Measurements from ENCODE around the gene ANXA8L1. TPM values are rescaled to one million over a fixed set of nuclear protein-coding genes. Genes with fewer than 3 reads are reported as not detected.
"Not testable (repeated sequence)": the region's sequence is repeated elsewhere in the genome, so short reads cannot be mapped to it uniquely, and the experiment has no call there.

Gene ANXA8L1
- total and polyA plus RNA-seq, 2 experiments from 2014 or later: 54.0 to 70.7 TPM

GRCh38 chr10:46328853-46329689 lies 46.5 kb upstream of the ANXA8L1 start:
- Histone ChIP-seq H3K9me2 (replicated peaks; ENCODE audit: insufficient read depth) (no peaks in the 10 kb centered on the region), H2AFZ (no peak overlapping the region), H3K4me3 (no peak overlapping the region), H3K36me3 (replicated peaks; ENCODE audit: insufficient read depth, low read depth) (no peaks in the 10 kb centered on the region), H3K27me3 (no peaks in the 10 kb centered on the region), H3K9me3 (ENCODE audit: low read depth) (no peaks in the 10 kb centered on the region), H3K79me2 (no peaks in the 10 kb centered on the region), H3K4me1 (ENCODE audit: insufficient read depth) (no peaks in the 10 kb centered on the region), H3K27ac (no peak overlapping the region), H3K4me2 (no peak overlapping the region), H4K20me1 (ENCODE audit: insufficient read depth, poor library complexity, severe bottlenecking) (no peaks in the 10 kb centered on the region)
- no peak for DNase-seq (ENCODE audit: low spot score)
- 86% methylated on average over 9 of the region's 9 CpGs for WGBS (ENCODE audit: low lambda C conversion rate, missing lambda C conversion rate)
- no peak for TF ChIP-seq EZH2phosphoT487 (IDR thresholded peaks at IDR 0.05; ENCODE audit: low read depth, severe bottlenecking, unreplicated experiment)

GRCh38 chr10:46329690-46330016 lies 45.9 kb upstream of the ANXA8L1 start:
- no peaks in the 10 kb centered on the region for H3K36me3 ChIP-seq (replicated peaks; ENCODE audit: insufficient read depth, low read depth)
- no peaks in the 10 kb centered on the region for H3K79me2 ChIP-seq
- no peaks in the 10 kb centered on the region for H3K27me3 ChIP-seq
- H3K27ac ChIP-seq: no peak overlapping the region
- H3K4me2 ChIP-seq: no peak overlapping the region
- no peaks in the 10 kb centered on the region for H3K4me1 ChIP-seq (ENCODE audit: insufficient read depth)
- DNase-seq (ENCODE audit: low spot score): no peak
- H4K20me1 ChIP-seq (ENCODE audit: insufficient read depth, poor library complexity, severe bottlenecking): no peaks in the 10 kb centered on the region
- no peak overlapping the region for H3K4me3 ChIP-seq
- no peak for TF ChIP-seq EZH2 (IDR thresholded peaks at IDR 0.05; ENCODE audit: borderline replicate concordance)
- TF ChIP-seq EZH2phosphoT487 (IDR thresholded peaks at IDR 0.05; ENCODE audit: low read depth, severe bottlenecking, unreplicated experiment): no peak
- no peak for TF ChIP-seq CTCF (IDR thresholded peaks at IDR 0.05; ENCODE audit: poor library complexity)
- no peaks in the 10 kb centered on the region for H3K9me3 ChIP-seq (ENCODE audit: low read depth)
- no peak overlapping the region for H2AFZ ChIP-seq
- H3K9me2 ChIP-seq (replicated peaks; ENCODE audit: insufficient read depth): no peaks in the 10 kb centered on the region
- 75% methylated on average over 8 of the region's 8 CpGs for WGBS (ENCODE audit: low lambda C conversion rate, missing lambda C conversion rate)

DNA sequence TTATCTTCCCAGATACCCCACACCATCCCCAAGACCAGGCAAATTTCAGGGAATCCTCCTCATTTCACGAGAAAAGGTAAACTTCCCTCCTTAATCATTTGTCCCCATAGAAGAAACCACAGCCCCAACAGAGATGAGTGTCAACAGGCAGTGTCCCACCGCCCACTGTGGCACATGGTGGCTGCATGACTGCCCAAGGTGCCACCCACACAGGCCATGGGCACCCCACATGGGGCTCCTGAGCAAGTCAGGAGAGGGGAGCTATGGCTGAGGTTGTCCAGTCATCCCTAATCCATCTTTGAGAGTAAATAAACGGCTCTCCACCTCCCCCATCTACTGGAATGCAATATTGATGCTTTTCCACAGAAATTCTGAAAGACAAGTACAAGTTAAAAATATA lies 44.7 kb upstream of the ANXA8L1 start:
- H3K79me2 ChIP-seq: no peaks in the 10 kb centered on the region
- H4K20me1 ChIP-seq (ENCODE audit: insufficient read depth, poor library complexity, severe bottlenecking): no peaks in the 10 kb centered on the region
- TF ChIP-seq CTCF (IDR thresholded peaks at IDR 0.05; ENCODE audit: poor library complexity) (no peak), EZH2phosphoT487 (IDR thresholded peaks at IDR 0.05; ENCODE audit: low read depth, severe bottlenecking, unreplicated experiment) (no peak), EZH2 (IDR thresholded peaks at IDR 0.05; ENCODE audit: borderline replicate concordance) (no peak)
- H3K4me2 ChIP-seq: no peak overlapping the region
- H3K9me2 ChIP-seq (replicated peaks; ENCODE audit: insufficient read depth): no peaks in the 10 kb centered on the region
- H3K4me3 ChIP-seq: no peak overlapping the region
- H3K36me3 ChIP-seq (replicated peaks; ENCODE audit: insufficient read depth, low read depth): no peaks in the 10 kb centered on the region
- no peak for DNase-seq (ENCODE audit: low spot score)
- 86% methylated on average over 3 of the region's 3 CpGs for WGBS (ENCODE audit: low lambda C conversion rate, missing lambda C conversion rate)
- H2AFZ ChIP-seq: no peak overlapping the region
- H3K4me1 ChIP-seq (ENCODE audit: insufficient read depth): no peaks in the 10 kb centered on the region
- no peak overlapping the region for H3K27ac ChIP-seq
- no peaks in the 10 kb centered on the region for H3K27me3 ChIP-seq
- no peaks in the 10 kb centered on the region for H3K9me3 ChIP-seq (ENCODE audit: low read depth)

DNA sequence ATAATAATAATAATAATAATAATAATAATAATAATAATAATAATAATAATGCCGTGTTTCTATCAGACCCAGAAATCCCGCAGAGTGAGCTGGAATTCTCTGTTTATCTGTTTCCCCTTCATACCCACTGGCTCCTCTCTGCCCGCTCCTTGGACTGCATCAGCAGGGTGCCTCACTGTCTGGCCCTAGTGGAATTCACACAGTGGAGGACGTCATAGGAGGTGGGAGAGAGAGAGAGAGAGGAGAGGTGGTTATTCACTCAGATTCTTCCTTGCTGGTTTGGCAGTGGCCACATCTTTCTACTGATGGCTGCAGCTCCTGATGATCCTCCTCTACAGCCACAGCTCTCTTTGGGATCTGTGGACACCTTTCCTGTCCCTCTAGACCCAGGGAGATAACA lies 10.1 kb upstream of the ANXA8L1 start:
- 62% methylated on average over 2 of the region's 4 CpGs for WGBS (ENCODE audit: low lambda C conversion rate, missing lambda C conversion rate)
- not testable (repeated sequence) for H3K9me3 ChIP-seq (ENCODE audit: low read depth)

DNA sequence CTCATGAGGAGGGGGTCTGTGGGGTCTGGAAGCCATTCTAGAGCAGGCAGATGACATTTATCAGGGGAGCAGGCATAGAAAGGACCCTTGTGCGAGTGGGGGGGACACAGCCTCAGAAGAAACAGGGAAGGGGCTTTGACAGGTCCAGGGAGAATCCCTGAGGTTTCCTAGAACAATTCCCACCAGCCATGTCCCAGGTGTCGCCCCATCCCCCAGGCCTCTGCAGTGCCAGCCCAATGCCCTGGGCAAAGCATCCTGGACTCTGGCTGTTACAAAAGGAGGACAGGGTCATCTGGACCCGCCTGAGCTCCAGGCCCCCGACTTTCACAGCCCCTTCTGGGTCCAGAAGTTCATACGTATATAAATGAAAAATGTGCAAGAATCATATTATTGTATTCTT lies 8.4 kb upstream of the ANXA8L1 start:
- not testable (repeated sequence) for H2AFZ ChIP-seq; H3K9me3 ChIP-seq (ENCODE audit: low read depth); H3K27ac ChIP-seq; H3K79me2 ChIP-seq; H3K4me3 ChIP-seq; H3K27me3 ChIP-seq; H3K9me2 ChIP-seq (replicated peaks; ENCODE audit: insufficient read depth); H3K4me1 ChIP-seq (ENCODE audit: insufficient read depth); H3K36me3 ChIP-seq (replicated peaks; ENCODE audit: insufficient read depth, low read depth); H4K20me1 ChIP-seq (ENCODE audit: insufficient read depth, poor library complexity, severe bottlenecking); DNase-seq (ENCODE audit: low spot score); H3K4me2 ChIP-seq
- no CpG with 5 or more reads among the region's 5 CpGs for WGBS (ENCODE audit: low lambda C conversion rate, missing lambda C conversion rate)

More for the DNA sequence above, 10.1 kb upstream of the ANXA8L1 start:
- H3K79me2 ChIP-seq; H3K9me2 ChIP-seq (replicated peaks; ENCODE audit: insufficient read depth); H3K4me3 ChIP-seq; H3K27ac ChIP-seq; H3K4me2 ChIP-seq; H3K27me3 ChIP-seq; DNase-seq (ENCODE audit: low spot score); H3K36me3 ChIP-seq (replicated peaks; ENCODE audit: insufficient read depth, low read depth); H2AFZ ChIP-seq; H4K20me1 ChIP-seq (ENCODE audit: insufficient read depth, poor library complexity, severe bottlenecking); H3K4me1 ChIP-seq (ENCODE audit: insufficient read depth): not testable (repeated sequence)

- not testable (repeated sequence) for DNase-seq (ENCODE audit: low spot score); H3K4me3 ChIP-seq; H3K4me1 ChIP-seq (ENCODE audit: insufficient read depth); H3K4me2 ChIP-seq; H3K36me3 ChIP-seq (replicated peaks; ENCODE audit: insufficient read depth, low read depth); H3K9me2 ChIP-seq (replicated peaks; ENCODE audit: insufficient read depth); H3K27ac ChIP-seq; H2AFZ ChIP-seq; H3K9me3 ChIP-seq (ENCODE audit: low read depth); H3K27me3 ChIP-seq; H3K79me2 ChIP-seq; H4K20me1 ChIP-seq (ENCODE audit: insufficient read depth, poor library complexity, severe bottlenecking)
- WGBS (ENCODE audit: low lambda C conversion rate, missing lambda C conversion rate): 95% methylated on average over 6 of the region's 8 CpGs
These were observed 7.8 kb upstream of the ANXA8L1 start for GRCh38 chr10:46367666-46368240.

- not testable (repeated sequence) for H3K4me3 ChIP-seq; H3K4me2 ChIP-seq; H2AFZ ChIP-seq; H3K79me2 ChIP-seq; H4K20me1 ChIP-seq (ENCODE audit: insufficient read depth, poor library complexity, severe bottlenecking); H3K27me3 ChIP-seq; H3K9me3 ChIP-seq (ENCODE audit: low read depth); DNase-seq (ENCODE audit: low spot score); H3K9me2 ChIP-seq (replicated peaks; ENCODE audit: insufficient read depth); H3K36me3 ChIP-seq (replicated peaks; ENCODE audit: insufficient read depth, low read depth); H3K4me1 ChIP-seq (ENCODE audit: insufficient read depth); H3K27ac ChIP-seq
- 98% methylated on average over 7 of the region's 11 CpGs for WGBS (ENCODE audit: low lambda C conversion rate, missing lambda C conversion rate)
These were observed 6.6 kb upstream of the ANXA8L1 start for GRCh38 chr10:46368956-46369355.
